GM21526 (cell line): ENCODE results near the gene CLIP1.
"Not testable (repeated sequence)": the region's sequence is repeated elsewhere in the genome, so short reads cannot be mapped to it uniquely, and the experiment has no call there.

Experiments
- ATAC-seq: cut with Tn5 transposase; IDR thresholded peaks from one replicate; pipeline ENCODE4 v1.9.1; 2021; ENCODE audit warnings: moderate library complexity; ENCODE audit not compliant: unreplicated experiment, low FRiP score

Gene CLIP1

GRCh38 chr12:122265886-122266229, 156.6 kb downstream of the CLIP1 start:
- peak; percentile 44 for ATAC-seq

- ATAC-seq, result peak; percentile 21
These were observed 157.0 kb downstream of the CLIP1 start for GRCh38 chr12:122265476-122265875.

- not testable (repeated sequence) for ATAC-seq
These were observed 161.7 kb downstream of the CLIP1 start for GRCh38 chr12:122260735-122261134.

GRCh38 chr12:122258939-122259338, 163.5 kb downstream of the CLIP1 start:
- ATAC-seq, result not testable (repeated sequence)

- ATAC-seq, result not testable (repeated sequence)
These were observed 164.0 kb downstream of the CLIP1 start for GRCh38 chr12:122258462-122258861.

- no peak for ATAC-seq
These were observed 171.9 kb downstream of the CLIP1 start for GRCh38 chr12:122250536-122250935.

GRCh38 chr12:122250047-122250446, 172.4 kb downstream of the CLIP1 start:
- ATAC-seq, result no peak

GRCh38 chr12:122245553-122245952, 176.9 kb downstream of the CLIP1 start:
- ATAC-seq, result no peak

GRCh38 chr12:122244565-122245371, 177.7 kb downstream of the CLIP1 start:
- ATAC-seq, result no peak

- ATAC-seq, result no peak
These were observed 178.5 kb downstream of the CLIP1 start for GRCh38 chr12:122243965-122244364.

- no peak for ATAC-seq
These were observed 183.6 kb downstream of the CLIP1 start for GRCh38 chr12:122238861-122239260.

GRCh38 chr12:122235741-122236140, 186.7 kb downstream of the CLIP1 start:
- no peak for ATAC-seq

GRCh38 chr12:122232691-122233090, 189.8 kb downstream of the CLIP1 start:
- ATAC-seq, result no peak

GRCh38 chr12:122230798-122231197, 191.7 kb downstream of the CLIP1 start:
- no peak for ATAC-seq

GRCh38 chr12:122228092-122228491, 194.4 kb downstream of the CLIP1 start:
- no peak for ATAC-seq

- no peak for ATAC-seq
These were observed 195.1 kb downstream of the CLIP1 start for GRCh38 chr12:122227341-122227740.

GRCh38 chr12:122226366-122227125, 195.9 kb downstream of the CLIP1 start:
- ATAC-seq, result no peak

GRCh38 chr12:122225683-122226365, 196.6 kb downstream of the CLIP1 start, which contains the start of gene DIABLO:
Gene DIABLO, minus strand, starts transcription at chr12:122226052. Its CDS starts 38 bp downstream, at chr12:122226014.
- ATAC-seq, result peak; percentile 91
